B cell (primary cell): ENCODE results near the gene GNAL. TPM values are rescaled to one million over a fixed set of nuclear protein-coding genes. Genes with fewer than 3 reads are reported as not detected.

ENCODE experiments used
- ATAC-seq: fragments of 200-7000 bp; cut with Tn5 transposase; one replicate; pipeline ENCODE4 v1.10.0; 2021; ENCODE audit warnings: low read depth, mild to moderate bottlenecking, moderate number of reproducible peaks, moderate library complexity
- CTCF ChIA-PET: fragments of 350-600 bp; sonication (Branson Sonifier 250); formaldehyde crosslinking; loops from one replicate; lab custom pipeline; 2021; ENCODE audit warnings: antibody characterized with exemption, inconsistent platforms; lab: Charles Lee
- POLR2A ChIA-PET: fragments of 350-600 bp; sonication (Branson Sonifier 250); formaldehyde crosslinking; loops from one replicate; lab custom pipeline; 2021; ENCODE audit warnings: antibody characterized with exemption; lab: Charles Lee
- DNase-seq: peaks from one replicate; pipeline ENCODE4 v3.0.0; 2013
- H2AFZ ChIP-seq: 2 replicates; pipeline ENCODE4 v1.6.1; 2012; ENCODE audit warnings: mild to moderate bottlenecking, low read depth, low read length; ENCODE audit not compliant: insufficient read depth, poor library complexity, severe bottlenecking
- H3K27ac ChIP-seq, 2 donors: 1 replicate in 1 of 2; 2 replicates in 1 of 2; pipeline ENCODE4 v1.5.1; 2012 to 2013; ENCODE audit warnings: low read length in 2 of 2, mild to moderate bottlenecking in 2 of 2, moderate library complexity in 1 of 2
- H3K27me3 ChIP-seq, 4 experiments: fragments of 200-600 bp in 1 of 4; sonication (generic) in 1 of 4; replicated peaks in 1 of 4; 1 replicate in 2 of 4; 2 replicates in 2 of 4; pipeline versions ENCODE4 v1.6.1 to v1.7.0; 2013 to 2016; ENCODE audit warnings: low read length in 3 of 4, mild to moderate bottlenecking in 2 of 4, mixed read lengths in 1 of 4, moderate library complexity in 1 of 4; ENCODE audit not compliant: insufficient read depth in 4 of 4, control insufficient read depth in 3 of 4; ENCODE audit errors: control extremely low read depth in 1 of 4
- H3K36me3 ChIP-seq, 2 experiments: replicated peaks in 1 of 2; 1 replicate in 1 of 2; 2 replicates in 1 of 2; pipeline versions ENCODE4 v1.6.1 to v1.7.1; 2013; ENCODE audit warnings: low read length in 1 of 2; ENCODE audit not compliant: insufficient read depth in 2 of 2, control insufficient read depth in 1 of 2; ENCODE audit errors: control extremely low read depth in 1 of 2, extremely low read depth in 1 of 2
- H3K4me1 ChIP-seq, 2 donors: fragments of 200-600 bp in 1 of 2; sonication (generic) in 1 of 2; 1 replicate in 1 of 2; 2 replicates in 1 of 2; pipeline versions ENCODE4 v1.5.1 to v1.6.1; 2013 to 2017; ENCODE audit warnings: low read length in 2 of 2; ENCODE audit not compliant: control insufficient read depth in 2 of 2, insufficient read depth in 2 of 2
- H3K4me2 ChIP-seq: replicated peaks from 2 replicates; pipeline ENCODE3; 2012; ENCODE audit warnings: mild to moderate bottlenecking, low read depth, low read length; ENCODE audit not compliant: poor library complexity, severe bottlenecking
- H3K4me3 ChIP-seq, 5 experiments: fragments of 200-600 bp in 1 of 5; sonication (generic) in 1 of 5; 1 replicate in 3 of 5; 2 replicates in 2 of 5; pipeline versions ENCODE4 v1.5.1 to v1.7.0; 2011 to 2016; ENCODE audit warnings: low read length in 4 of 5, mild to moderate bottlenecking in 4 of 5, low read depth in 2 of 5, control low read depth in 1 of 5, moderate library complexity in 1 of 5; ENCODE audit not compliant: insufficient read depth in 1 of 5; ENCODE audit errors: control extremely low read depth in 1 of 5, extremely low read depth in 1 of 5
- H3K79me2 ChIP-seq: fragments of 200-600 bp; sonication (generic); one replicate; pipeline ENCODE4 v1.6.0; 2016; ENCODE audit warnings: low read length; ENCODE audit not compliant: control insufficient read depth, insufficient read depth
- H3K9ac ChIP-seq: fragments of 200-600 bp; sonication (generic); 2 replicates; pipeline ENCODE4 v1.6.1; 2017; ENCODE audit warnings: mild to moderate bottlenecking, low read length, moderate library complexity
- H3K9me3 ChIP-seq, 3 donors: one replicate each; pipeline versions ENCODE4 v1.6.1 to v1.7.1; 2013; ENCODE audit warnings: low read length in 2 of 3; ENCODE audit not compliant: control insufficient read depth in 2 of 3, insufficient read depth in 1 of 3; ENCODE audit errors: control extremely low read depth in 1 of 3
- H4K20me1 ChIP-seq: 2 replicates; pipeline ENCODE4 v1.6.0; 2012; ENCODE audit warnings: mild to moderate bottlenecking, low read length; ENCODE audit not compliant: insufficient read depth, control insufficient read depth, poor library complexity, severe bottlenecking
- H3K27ac Mint-ChIP-seq: one replicate; pipeline ENCODE4 v1.8.0; 2021; ENCODE audit warnings: mixed read lengths
- H3K27me3 Mint-ChIP-seq: one replicate; pipeline ENCODE4 v1.8.0; 2021; ENCODE audit warnings: mixed read lengths
- H3K4me1 Mint-ChIP-seq: one replicate; pipeline ENCODE4 v1.8.0; 2021; ENCODE audit warnings: mixed read lengths
- H3K4me3 Mint-ChIP-seq: one replicate; pipeline ENCODE4 v1.8.0; 2021; ENCODE audit warnings: mixed read lengths
- H3K9me3 Mint-ChIP-seq: one replicate; pipeline ENCODE4 v1.8.0; 2022; ENCODE audit warnings: mixed read lengths; ENCODE audit not compliant: insufficient read depth
- CTCF ChIP-seq: fragments of 200-600 bp; IDR thresholded peaks from one replicate; pipeline ENCODE4 v1.8.0; 2022; ENCODE audit warnings: antibody characterized with exemption, mild to moderate bottlenecking
- EZH2 ChIP-seq: IDR thresholded peaks from 2 replicates; pipeline ENCODE4 v1.6.1; 2012; ENCODE audit warnings: borderline replicate concordance, low read depth, mild to moderate bottlenecking, moderate library complexity, low read length; ENCODE audit not compliant: insufficient read depth, poor library complexity, severe bottlenecking
- WGBS: methylation state at CpG from one replicate; pipeline ENCODE4 v1.1.5; 2013; ENCODE audit warnings: missing lambda C conversion rate; ENCODE audit not compliant: insufficient coverage; 5-methylcytosine and 5-hydroxymethylcytosine counted together
- intact Hi-C: fragments of 100-400 bp; cut with micrococcal nuclease; formaldehyde crosslinking; loops from one replicate; pipeline ENCODE4 v1.10.0; 2022
- polyA plus RNA-seq: library from polyadenylated mRNA; depleted of rRNA; stranded (reverse); fragments of >200 nt; gene quantifications from 2 replicates; pipeline ENCODE4 v1.2.3, GENCODE V29; 2012
- total RNA-seq, 2 donors: library from RNA; stranded (reverse); fragments of 120-200 nt in 1 of 2; gene quantifications; 1 replicate in 1 of 2; 2 replicates in 1 of 2; pipeline versions ENCODE4 v1.2.3 to v1.2.4, GENCODE V29; 2013 to 2022

The GNAL gene
- total and polyA plus RNA-seq, 2 donors (not counting 1 experiment from before 2014, with no cell fraction given), result 0.01 to 0.12 TPM

DNA sequence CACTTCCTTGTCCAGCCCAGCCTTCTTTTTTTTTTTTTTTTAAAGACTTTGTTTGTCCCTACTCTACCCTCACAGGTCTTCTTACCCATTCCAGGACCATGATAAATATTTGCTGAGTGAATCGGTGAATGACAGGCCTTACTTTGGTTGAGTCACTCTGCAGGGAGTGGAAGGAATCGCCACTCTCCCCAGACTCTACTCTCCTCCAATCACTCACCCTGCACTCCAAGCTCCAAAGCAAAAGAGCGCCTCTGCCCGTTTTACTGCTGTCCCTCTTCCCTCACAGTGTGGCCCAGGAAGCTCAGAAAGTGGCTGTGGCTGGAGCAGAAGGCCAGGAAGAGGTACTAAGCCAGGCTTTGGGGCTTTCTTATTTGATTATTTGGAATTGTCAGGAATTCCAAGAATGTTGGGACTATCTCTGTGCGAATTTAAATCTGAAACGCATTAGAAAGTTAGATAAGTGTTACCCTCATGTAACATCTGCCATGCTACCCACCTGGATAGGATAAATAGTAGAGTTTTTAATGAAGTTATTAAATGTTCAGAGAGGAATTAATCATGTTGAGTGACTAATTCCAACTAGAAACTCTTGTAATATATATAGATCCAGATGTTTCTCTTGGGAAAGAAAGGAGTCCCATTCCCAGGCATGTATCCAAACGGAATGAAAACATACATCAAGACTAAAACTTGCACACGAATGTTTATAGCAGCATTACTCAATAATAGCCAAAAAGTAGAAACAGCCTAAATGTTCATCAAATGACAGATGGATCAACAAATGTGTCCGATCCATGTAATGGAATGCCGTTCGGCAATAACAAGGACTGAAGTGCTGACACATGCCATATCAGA is 119.2 kb downstream of the GNAL start:
- no peak for ATAC-seq
- Histone ChIP-seq H3K4me1 (no peaks in the 10 kb centered on the region), H3K27me3 (no peaks in the 10 kb centered on the region), H4K20me1 (no peaks in the 10 kb centered on the region), H3K36me3 (no peaks in the 10 kb centered on the region), H2AFZ (no peak overlapping the region), H3K4me3 (no peak overlapping the region), H3K4me2 (no peak overlapping the region), H3K9ac (no peak overlapping the region), H3K79me2 (no peaks in the 10 kb centered on the region), H3K9me3 (peaks cover 0 to 3% (median 0%) of the 10 kb centered on the region in 3 donors), H3K27ac (no peak overlapping the region)
- Mint-ChIP-seq H3K27me3 (peaks cover 10% of the 10 kb centered on the region), H3K9me3 (no peaks in the 10 kb centered on the region), H3K27ac (no peak overlapping the region), H3K4me1 (no peaks in the 10 kb centered on the region), H3K4me3 (no peak overlapping the region)
- WGBS, result 93% methylated on average over 5 of the region's 11 CpGs
- DNase-seq, result no peak
- POLR2A ChIA-PET, result no interaction called here
- intact Hi-C loops, result no loop called here
- TF ChIP-seq CTCF, result no peak
- no peak for TF ChIP-seq EZH2
- CTCF ChIA-PET, result no interaction called here

DNA sequence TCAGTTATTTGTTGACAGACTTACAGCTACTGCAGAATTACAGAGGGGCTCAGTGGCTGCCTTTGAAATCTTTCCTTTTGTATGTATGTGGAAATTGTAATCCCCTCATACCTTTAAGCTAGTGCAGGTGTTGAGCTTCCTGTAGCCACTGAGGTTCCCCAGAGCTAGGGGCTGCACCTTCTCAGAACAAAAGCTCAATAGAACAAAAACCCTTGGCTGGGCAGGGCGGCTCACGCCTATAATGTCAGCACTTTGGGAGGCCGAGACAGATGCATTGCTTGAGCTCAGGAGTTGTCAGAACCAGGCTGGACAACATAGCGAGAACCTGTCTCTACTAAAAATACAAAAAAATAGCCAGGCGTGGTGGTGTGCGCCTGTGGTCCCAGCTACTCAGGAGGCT is 120.8 kb downstream of the GNAL start:
- no peak for DNase-seq
- POLR2A ChIA-PET, result interaction anchor here (0.6 kb wide), 1 partner anchor 1320 kb away, joined by 5 read pairs; no protein-coding TSS in a partner anchor
- WGBS, result 95% methylated on average over 4 of the region's 6 CpGs
- intact Hi-C loops, result no loop called here
- Histone ChIP-seq H3K4me2 (no peak overlapping the region), H3K4me3 (no peak overlapping the region), H4K20me1 (no peaks in the 10 kb centered on the region), H2AFZ (no peak overlapping the region), H3K36me3 (no peaks in the 10 kb centered on the region), H3K79me2 (no peaks in the 10 kb centered on the region), H3K27ac (no peak overlapping the region), H3K9ac (no peak overlapping the region), H3K9me3 (peaks cover 0 to 3% (median 0%) of the 10 kb centered on the region in 3 donors), H3K4me1 (no peaks in the 10 kb centered on the region), H3K27me3 (no peaks in the 10 kb centered on the region)
- Mint-ChIP-seq H3K27me3 (peaks cover 10% of the 10 kb centered on the region), H3K9me3 (no peaks in the 10 kb centered on the region), H3K4me3 (no peak overlapping the region), H3K27ac (no peak overlapping the region), H3K4me1 (no peaks in the 10 kb centered on the region)
- ATAC-seq, result no peak
- no peak for TF ChIP-seq EZH2
- no peak for TF ChIP-seq CTCF
- CTCF ChIA-PET, result no interaction called here
